OCI-LY7 (cell line): ENCODE measurements around the gene SLC10A3.

Source experiments
- CTCF ChIP-seq: fragments of 200-600 bp; sonication (generic); conservative IDR thresholded peaks from 2 replicates; pipeline ENCODE4 v1.5.1; 2014; ENCODE audit warnings: mild to moderate bottlenecking, antibody characterized with exemption, low read length, moderate library complexity, mixed read lengths
- EZH2phosphoT487 ChIP-seq: fragments of 200-600 bp; sonication (generic); IDR thresholded peaks from 2 replicates; pipeline ENCODE4 v1.6.1; 2018; ENCODE audit warnings: low read depth, borderline replicate concordance, mild to moderate bottlenecking, mixed run types, antibody characterized with exemption, low read length, moderate library complexity, mixed read lengths

- no peak for TF ChIP-seq CTCF
- no peak for TF ChIP-seq EZH2phosphoT487
Observed at GRCh38 chrX:154486052-154486395, 4.4 kb downstream of the SLC10A3 start.
